Panc1 (cell line): ENCODE results near the gene ITPRIP.

Experiments
- POLR2AphosphoS5 ChIP-seq: IDR thresholded peaks from 2 replicates; pipeline ENCODE4 v1.6.1; 2012; ENCODE audit warnings: mild to moderate bottlenecking, low read depth, low read length, moderate library complexity
- SIN3A ChIP-seq: IDR thresholded peaks from 2 replicates; pipeline ENCODE4 v1.6.1; 2012; ENCODE audit warnings: low read depth, mild to moderate bottlenecking, low read length, moderate library complexity, borderline replicate concordance; ENCODE audit not compliant: insufficient read depth
- TCF7L2 ChIP-seq: IDR thresholded peaks from 2 replicates; pipeline ENCODE4 v1.6.1; 2011; ENCODE audit warnings: mild to moderate bottlenecking, low read depth, low read length, inconsistent platforms
- TF ChIP-seq, protein P1 (sequence below): fragments of 450-650 bp; IDR thresholded peaks from 2 replicates; pipeline ENCODE4 v1.5.1; 2017; ENCODE audit warnings: mild to moderate bottlenecking
- TF ChIP-seq, protein P2 (sequence below), 2 experiments: IDR thresholded peaks; 2 replicates each; pipeline ENCODE4 v1.6.1; 2011 to 2012; ENCODE audit warnings: low read depth in 2 of 2, control low read depth in 1 of 2, low read length in 1 of 2, mild to moderate bottlenecking in 1 of 2, moderate library complexity in 1 of 2; ENCODE audit not compliant: insufficient read depth in 1 of 2

DNA sequence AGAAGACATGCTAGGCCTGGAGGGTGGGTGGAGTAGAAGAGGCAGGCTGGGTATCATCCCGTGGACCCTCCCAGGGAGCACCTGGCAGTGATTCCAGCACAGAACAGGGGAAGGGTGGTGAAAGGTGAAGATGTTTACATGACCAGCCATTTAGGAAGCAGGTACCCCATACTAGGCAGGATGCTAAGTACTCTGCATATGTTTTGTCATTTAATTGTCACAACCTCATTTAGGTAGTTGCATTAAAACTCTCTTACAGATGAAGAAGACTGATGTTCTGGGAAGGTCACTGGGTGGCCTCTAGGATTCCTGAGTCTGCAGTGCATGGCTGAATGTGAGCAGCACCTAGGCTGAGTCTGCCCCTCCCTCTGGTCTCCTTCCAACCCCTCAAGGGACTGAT, 15.2 kb downstream of the ITPRIP start:
- TF ChIP-seq, protein P1, sequence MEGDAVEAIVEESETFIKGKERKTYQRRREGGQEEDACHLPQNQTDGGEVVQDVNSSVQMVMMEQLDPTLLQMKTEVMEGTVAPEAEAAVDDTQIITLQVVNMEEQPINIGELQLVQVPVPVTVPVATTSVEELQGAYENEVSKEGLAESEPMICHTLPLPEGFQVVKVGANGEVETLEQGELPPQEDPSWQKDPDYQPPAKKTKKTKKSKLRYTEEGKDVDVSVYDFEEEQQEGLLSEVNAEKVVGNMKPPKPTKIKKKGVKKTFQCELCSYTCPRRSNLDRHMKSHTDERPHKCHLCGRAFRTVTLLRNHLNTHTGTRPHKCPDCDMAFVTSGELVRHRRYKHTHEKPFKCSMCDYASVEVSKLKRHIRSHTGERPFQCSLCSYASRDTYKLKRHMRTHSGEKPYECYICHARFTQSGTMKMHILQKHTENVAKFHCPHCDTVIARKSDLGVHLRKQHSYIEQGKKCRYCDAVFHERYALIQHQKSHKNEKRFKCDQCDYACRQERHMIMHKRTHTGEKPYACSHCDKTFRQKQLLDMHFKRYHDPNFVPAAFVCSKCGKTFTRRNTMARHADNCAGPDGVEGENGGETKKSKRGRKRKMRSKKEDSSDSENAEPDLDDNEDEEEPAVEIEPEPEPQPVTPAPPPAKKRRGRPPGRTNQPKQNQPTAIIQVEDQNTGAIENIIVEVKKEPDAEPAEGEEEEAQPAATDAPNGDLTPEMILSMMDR, result no peak
- TF ChIP-seq POLR2AphosphoS5, result no peak
- TF ChIP-seq, protein P2, sequence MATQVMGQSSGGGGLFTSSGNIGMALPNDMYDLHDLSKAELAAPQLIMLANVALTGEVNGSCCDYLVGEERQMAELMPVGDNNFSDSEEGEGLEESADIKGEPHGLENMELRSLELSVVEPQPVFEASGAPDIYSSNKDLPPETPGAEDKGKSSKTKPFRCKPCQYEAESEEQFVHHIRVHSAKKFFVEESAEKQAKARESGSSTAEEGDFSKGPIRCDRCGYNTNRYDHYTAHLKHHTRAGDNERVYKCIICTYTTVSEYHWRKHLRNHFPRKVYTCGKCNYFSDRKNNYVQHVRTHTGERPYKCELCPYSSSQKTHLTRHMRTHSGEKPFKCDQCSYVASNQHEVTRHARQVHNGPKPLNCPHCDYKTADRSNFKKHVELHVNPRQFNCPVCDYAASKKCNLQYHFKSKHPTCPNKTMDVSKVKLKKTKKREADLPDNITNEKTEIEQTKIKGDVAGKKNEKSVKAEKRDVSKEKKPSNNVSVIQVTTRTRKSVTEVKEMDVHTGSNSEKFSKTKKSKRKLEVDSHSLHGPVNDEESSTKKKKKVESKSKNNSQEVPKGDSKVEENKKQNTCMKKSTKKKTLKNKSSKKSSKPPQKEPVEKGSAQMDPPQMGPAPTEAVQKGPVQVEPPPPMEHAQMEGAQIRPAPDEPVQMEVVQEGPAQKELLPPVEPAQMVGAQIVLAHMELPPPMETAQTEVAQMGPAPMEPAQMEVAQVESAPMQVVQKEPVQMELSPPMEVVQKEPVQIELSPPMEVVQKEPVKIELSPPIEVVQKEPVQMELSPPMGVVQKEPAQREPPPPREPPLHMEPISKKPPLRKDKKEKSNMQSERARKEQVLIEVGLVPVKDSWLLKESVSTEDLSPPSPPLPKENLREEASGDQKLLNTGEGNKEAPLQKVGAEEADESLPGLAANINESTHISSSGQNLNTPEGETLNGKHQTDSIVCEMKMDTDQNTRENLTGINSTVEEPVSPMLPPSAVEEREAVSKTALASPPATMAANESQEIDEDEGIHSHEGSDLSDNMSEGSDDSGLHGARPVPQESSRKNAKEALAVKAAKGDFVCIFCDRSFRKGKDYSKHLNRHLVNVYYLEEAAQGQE (IDR thresholded peaks at IDR 0.05; ENCODE audit: insufficient read depth in 1 of 2, low read depth in 2 of 2, low read length in 1 of 2), result no peak
- no peak for TF ChIP-seq SIN3A
- TF ChIP-seq TCF7L2, result no peak
